CD14-positive monocyte (primary cell): ENCODE data around the gene ACTN4. TPM values are rescaled to one million over a fixed set of nuclear protein-coding genes. Genes with fewer than 3 reads are reported as not detected.

Experiments
- DNase-seq, 3 donors: peaks; one replicate each; pipeline ENCODE4 v3.0.0-alpha.2; 2011 to 2022
- H2AFZ ChIP-seq: 2 replicates; pipeline ENCODE4 v1.6.0; 2012; ENCODE audit warnings: mild to moderate bottlenecking, low read depth, low read length, inconsistent platforms; ENCODE audit not compliant: insufficient read depth, poor library complexity, severe bottlenecking
- H3K27ac ChIP-seq, 2 donors: 1 replicate in 1 of 2; 2 replicates in 1 of 2; pipeline ENCODE4 v1.5.1; 2012 to 2013; ENCODE audit warnings: low read length in 2 of 2, control low read depth in 1 of 2, inconsistent platforms in 1 of 2, low read depth in 1 of 2, mild to moderate bottlenecking in 1 of 2
- H3K27me3 ChIP-seq, 2 donors: one replicate each; pipeline versions ENCODE4 v1.6.0 to v1.6.1; 2011 to 2013; ENCODE audit warnings: low read length in 2 of 2; ENCODE audit not compliant: control insufficient read depth in 2 of 2, insufficient read depth in 2 of 2
- H3K36me3 ChIP-seq, 2 donors: replicated peaks in 1 of 2; 1 replicate in 1 of 2; 2 replicates in 1 of 2; pipeline versions ENCODE4 v1.5.1 to v1.6.1; 2012 to 2013; ENCODE audit warnings: low read length in 2 of 2, control low read depth in 1 of 2, inconsistent platforms in 1 of 2, mild to moderate bottlenecking in 1 of 2; ENCODE audit not compliant: insufficient read depth in 2 of 2, control insufficient read depth in 1 of 2
- H3K4me1 ChIP-seq, 2 donors: 1 replicate in 1 of 2; 2 replicates in 1 of 2; pipeline versions ENCODE4 v1.5.1 to v1.6.1; 2012 to 2013; ENCODE audit warnings: low read length in 2 of 2, control low read depth in 1 of 2, inconsistent platforms in 1 of 2, mild to moderate bottlenecking in 1 of 2, moderate library complexity in 1 of 2; ENCODE audit not compliant: insufficient read depth in 2 of 2, control insufficient read depth in 1 of 2
- H3K4me2 ChIP-seq: replicated peaks from 2 replicates; pipeline ENCODE3; 2012; ENCODE audit warnings: low read length, moderate library complexity, mild to moderate bottlenecking; ENCODE audit not compliant: poor library complexity, severe bottlenecking; ENCODE audit errors: extremely low read depth
- H3K4me3 ChIP-seq, 3 experiments: fragments of 200-600 bp in 1 of 3; sonication (generic) in 1 of 3; replicated peaks in 1 of 3; 1 replicate in 2 of 3; 2 replicates in 1 of 3; pipeline ENCODE4 v1.5.1; 2011 to 2013; ENCODE audit warnings: low read length in 3 of 3, mild to moderate bottlenecking in 3 of 3, control low read depth in 2 of 3, low read depth in 2 of 3, inconsistent platforms in 1 of 3, moderate library complexity in 1 of 3
- H3K79me2 ChIP-seq: 2 replicates; pipeline ENCODE4 v1.6.0; 2012; ENCODE audit warnings: mild to moderate bottlenecking, control low read depth, inconsistent platforms, low read length, moderate library complexity; ENCODE audit not compliant: insufficient read depth
- H3K9ac ChIP-seq: 2 replicates; pipeline ENCODE4 v1.6.0; 2017; ENCODE audit warnings: low read length, mild to moderate bottlenecking; ENCODE audit not compliant: insufficient read depth, poor library complexity, severe bottlenecking
- H3K9me3 ChIP-seq, 2 donors: replicated peaks in 1 of 2; 1 replicate in 1 of 2; 2 replicates in 1 of 2; pipeline versions ENCODE4 v1.5.1 to v1.6.1; 2012 to 2013; ENCODE audit warnings: low read length in 2 of 2, control low read depth in 1 of 2; ENCODE audit not compliant: control insufficient read depth in 1 of 2, insufficient read depth in 1 of 2
- H4K20me1 ChIP-seq: 2 replicates; pipeline ENCODE4 v1.6.0; 2012; ENCODE audit warnings: mild to moderate bottlenecking, low read length, control low read depth, moderate library complexity; ENCODE audit not compliant: insufficient read depth
- H3K27ac Mint-ChIP-seq, 7 donors: one replicate each; pipeline ENCODE4 v1.8.0; 2020; ENCODE audit warnings: mild to moderate bottlenecking in 7 of 7, mixed read lengths in 7 of 7, moderate library complexity in 6 of 7, inconsistent platforms in 2 of 7
- H3K27me3 Mint-ChIP-seq, 3 donors: one replicate each; pipeline ENCODE4 v1.8.0; 2021 to 2022; ENCODE audit warnings: low read depth in 3 of 3, mild to moderate bottlenecking in 3 of 3, mixed read lengths in 3 of 3, moderate library complexity in 3 of 3, inconsistent platforms in 1 of 3
- H3K36me3 Mint-ChIP-seq, 2 donors: one replicate each; pipeline ENCODE4 v1.8.0; 2020; ENCODE audit warnings: mixed read lengths in 2 of 2, inconsistent platforms in 1 of 2, mild to moderate bottlenecking in 1 of 2
- H3K4me1 Mint-ChIP-seq: one replicate; pipeline ENCODE4 v1.8.0; 2020; ENCODE audit warnings: mild to moderate bottlenecking, mixed read lengths
- H3K4me3 Mint-ChIP-seq, 2 donors: one replicate each; pipeline ENCODE4 v1.8.0; 2020; ENCODE audit warnings: mild to moderate bottlenecking in 2 of 2, mixed read lengths in 2 of 2, moderate library complexity in 1 of 2
- H3K9me3 Mint-ChIP-seq, 7 donors: one replicate each; pipeline ENCODE4 v1.8.0; 2020 to 2022; ENCODE audit warnings: mixed read lengths in 7 of 7, mild to moderate bottlenecking in 6 of 7, moderate library complexity in 6 of 7, inconsistent platforms in 2 of 7
- WGBS: methylation state at CpG from one replicate; pipeline ENCODE4 v1.1.5; 2013; ENCODE audit warnings: missing lambda C conversion rate; ENCODE audit not compliant: insufficient coverage; 5-methylcytosine and 5-hydroxymethylcytosine counted together
- intact Hi-C, 2 donors: fragments of 100-400 bp; cut with micrococcal nuclease; formaldehyde crosslinking; loops; one replicate each; pipeline versions ENCODE4 v1.15.0 to v1.15.1; 2023
- polyA plus RNA-seq, 3 donors: library from polyadenylated mRNA; depleted of rRNA in 1 of 3; unstranded in 2 of 3; stranded (reverse) in 1 of 3; fragments of 300-500 nt in 2 of 3; fragments of >200 nt in 1 of 3; fragmentation: Illumina TruSeq in 2 of 3; gene quantifications; 1 replicate in 2 of 3; 2 replicates in 1 of 3; pipeline ENCODE4 v1.2.3, GENCODE V29; 2012 to 2021
- TF ChIP-seq, protein P1 (sequence below): fragments of 200-600 bp; IDR thresholded peaks from one replicate; pipeline ENCODE4 v1.8.0; 2022; ENCODE audit warnings: antibody characterized with exemption, mild to moderate bottlenecking

Gene ACTN4
- polyA plus RNA-seq, 3 donors, result 8.4 to 177 (median 16.0) TPM

DNA sequence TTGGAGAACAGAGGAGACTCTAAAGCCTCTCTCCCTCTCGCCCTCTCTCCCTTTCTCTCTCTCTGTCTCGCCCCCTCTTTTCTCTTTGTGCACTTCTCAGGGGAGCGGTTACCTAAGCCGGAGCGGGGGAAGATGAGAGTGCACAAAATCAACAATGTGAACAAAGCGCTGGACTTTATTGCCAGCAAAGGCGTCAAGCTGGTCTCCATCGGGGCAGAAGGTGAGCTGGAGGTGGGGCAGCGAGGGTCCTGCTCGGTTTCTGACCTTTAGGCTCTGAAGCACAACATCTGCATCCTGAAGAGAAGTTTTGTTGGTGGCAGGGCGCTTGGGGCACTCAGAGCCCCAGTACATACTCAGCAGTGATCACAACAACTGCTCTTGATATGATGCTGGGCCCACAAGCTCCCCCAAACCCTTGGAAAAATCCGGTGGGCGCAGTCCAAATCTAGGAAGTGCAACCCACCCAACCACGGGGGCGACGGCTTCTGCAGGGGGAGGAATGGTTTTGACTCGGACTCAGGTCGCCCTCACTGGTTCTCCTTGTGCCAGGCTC lies 53.5 kb downstream of the ACTN4 start:
- H3K9me3 ChIP-seq, result no peaks in the 10 kb centered on the region
- no peak overlapping the region for H2AFZ ChIP-seq
- no peaks in the 10 kb centered on the region for H3K27me3 Mint-ChIP-seq
- peaks cover 65 to 83% of the 10 kb centered on the region in 2 donors for H3K36me3 Mint-ChIP-seq
- H3K4me3 Mint-ChIP-seq, result no peak overlapping the region
- TF ChIP-seq, protein P1, sequence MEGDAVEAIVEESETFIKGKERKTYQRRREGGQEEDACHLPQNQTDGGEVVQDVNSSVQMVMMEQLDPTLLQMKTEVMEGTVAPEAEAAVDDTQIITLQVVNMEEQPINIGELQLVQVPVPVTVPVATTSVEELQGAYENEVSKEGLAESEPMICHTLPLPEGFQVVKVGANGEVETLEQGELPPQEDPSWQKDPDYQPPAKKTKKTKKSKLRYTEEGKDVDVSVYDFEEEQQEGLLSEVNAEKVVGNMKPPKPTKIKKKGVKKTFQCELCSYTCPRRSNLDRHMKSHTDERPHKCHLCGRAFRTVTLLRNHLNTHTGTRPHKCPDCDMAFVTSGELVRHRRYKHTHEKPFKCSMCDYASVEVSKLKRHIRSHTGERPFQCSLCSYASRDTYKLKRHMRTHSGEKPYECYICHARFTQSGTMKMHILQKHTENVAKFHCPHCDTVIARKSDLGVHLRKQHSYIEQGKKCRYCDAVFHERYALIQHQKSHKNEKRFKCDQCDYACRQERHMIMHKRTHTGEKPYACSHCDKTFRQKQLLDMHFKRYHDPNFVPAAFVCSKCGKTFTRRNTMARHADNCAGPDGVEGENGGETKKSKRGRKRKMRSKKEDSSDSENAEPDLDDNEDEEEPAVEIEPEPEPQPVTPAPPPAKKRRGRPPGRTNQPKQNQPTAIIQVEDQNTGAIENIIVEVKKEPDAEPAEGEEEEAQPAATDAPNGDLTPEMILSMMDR, result no peak
- no peak overlapping the region for H3K4me3 ChIP-seq
- peaks cover 27% of the 10 kb centered on the region for H3K4me1 Mint-ChIP-seq
- peaks cover 77% of the 10 kb centered on the region for H3K79me2 ChIP-seq
- H3K4me1 ChIP-seq, result peaks cover 9 to 10% of the 10 kb centered on the region in 2 donors
- H3K27me3 ChIP-seq, result no peaks in the 10 kb centered on the region
- H3K9me3 Mint-ChIP-seq, result peaks cover 0 to 1% (median 0%) of the 10 kb centered on the region in 7 donors
- intact Hi-C loops, result no loop called here
- peaks cover 58 to 83% of the 10 kb centered on the region in 2 donors for H3K36me3 ChIP-seq
- peak overlapping the region in 6 of 7 donors; percentile 23 to 75 (median 51) for H3K27ac Mint-ChIP-seq
- peaks cover 87% of the 10 kb centered on the region for H4K20me1 ChIP-seq
- no peak overlapping the region for H3K4me2 ChIP-seq
- 99% methylated on average over 9 of the region's 18 CpGs for WGBS
- H3K27ac ChIP-seq, result peak overlapping the region in 1 of 2 donors; percentile 79
- DNase-seq, result no peak
- H3K9ac ChIP-seq, result no peak overlapping the region

DNA sequence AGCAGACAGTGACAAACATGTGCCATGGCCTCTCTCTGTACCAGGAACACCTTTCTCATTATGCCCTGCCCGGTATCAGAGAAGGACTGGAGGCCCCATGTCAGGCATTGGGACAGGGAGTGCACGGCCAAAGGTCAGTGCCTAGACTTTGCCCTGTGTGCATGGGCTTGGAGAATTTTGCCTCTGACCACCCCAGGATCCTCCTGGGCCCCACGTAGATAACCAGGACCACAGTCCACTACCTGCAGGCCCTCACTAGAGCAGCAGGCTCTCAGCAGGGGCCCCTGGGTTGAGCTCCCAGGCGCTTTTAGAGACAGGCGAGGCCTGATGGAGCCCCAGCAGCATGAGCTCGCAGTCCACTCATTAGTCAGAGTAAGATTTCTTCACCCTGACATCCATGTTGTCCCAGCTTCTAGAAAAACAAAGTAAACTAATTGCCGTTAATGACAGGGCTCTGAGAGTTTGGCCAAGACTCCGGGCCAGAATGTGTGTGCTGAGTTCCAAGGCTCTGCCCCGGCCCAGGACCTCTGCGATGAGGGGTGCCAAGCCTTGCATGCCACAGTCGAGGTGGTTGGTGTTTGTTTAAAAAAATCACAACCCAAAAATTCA lies 54.1 kb downstream of the ACTN4 start:
- WGBS, result 94% methylated on average over 7 of the region's 11 CpGs
- TF ChIP-seq, protein P1, result no peak
- Histone ChIP-seq H3K9ac (no peak overlapping the region), H3K27me3 (no peaks in the 10 kb centered on the region), H3K79me2 (peaks cover 73% of the 10 kb centered on the region), H2AFZ (no peak overlapping the region), H3K9me3 (no peaks in the 10 kb centered on the region), H3K4me3 (no peak overlapping the region), H4K20me1 (peaks cover 82% of the 10 kb centered on the region), H3K4me2 (no peak overlapping the region), H3K4me1 (peaks cover 8 to 9% of the 10 kb centered on the region in 2 donors), H3K27ac (peak overlapping the region in 1 of 2 donors; percentile 36), H3K36me3 (peaks cover 64 to 88% of the 10 kb centered on the region in 2 donors)
- Mint-ChIP-seq H3K4me1 (peaks cover 24% of the 10 kb centered on the region), H3K36me3 (peaks cover 68 to 84% of the 10 kb centered on the region in 2 donors), H3K9me3 (peaks cover 0 to 1% (median 0%) of the 10 kb centered on the region in 7 donors), H3K4me3 (no peak overlapping the region), H3K27ac (peak overlapping the region in 4 of 7 donors; percentile 30 to 75 (median 50)), H3K27me3 (no peaks in the 10 kb centered on the region)
- no peak for DNase-seq
- intact Hi-C loops, result no loop called here
